ENCODE data around the gene ELMO1. TPM values are rescaled to one million over a fixed set of nuclear protein-coding genes. Genes with fewer than 3 reads are reported as not detected.

Gene ELMO1
- total RNA-seq, 1 donor from 2014 or later: 110 TPM

DNA sequence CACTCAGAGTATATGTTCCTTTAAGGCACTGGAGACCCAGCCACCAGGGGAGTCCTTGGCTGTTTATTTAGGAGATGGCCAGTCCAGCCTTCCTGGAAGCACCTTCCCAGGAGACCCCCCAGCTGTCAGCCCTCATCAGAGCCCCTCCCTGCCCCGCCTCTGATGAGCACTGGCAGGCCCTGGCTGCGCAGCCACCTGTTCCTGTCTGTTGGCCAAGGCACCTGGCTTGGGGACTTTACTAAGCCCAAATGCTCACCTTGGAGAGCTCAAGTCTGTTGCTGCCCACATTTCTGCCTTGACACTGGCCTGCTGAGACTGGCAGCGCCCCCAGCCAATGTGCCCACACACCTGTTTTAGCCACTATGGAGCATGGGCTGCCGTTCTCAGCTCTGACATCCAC is 124.7 kb downstream of the ELMO1 start:
- no peak for DNase-seq
- H3K4me1 Mint-ChIP-seq: peaks cover 19% of the 10 kb centered on the region
- no peaks in the 10 kb centered on the region for H3K9me3 Mint-ChIP-seq
- H3K36me3 Mint-ChIP-seq (ENCODE audit: low read depth): peaks cover 38% of the 10 kb centered on the region
- H3K27me3 Mint-ChIP-seq: no peaks in the 10 kb centered on the region
- intact Hi-C loops (cut with micrococcal nuclease): no loop called here
- no peak overlapping the region for H3K27ac Mint-ChIP-seq
- no peak overlapping the region for H3K4me3 Mint-ChIP-seq

GRCh38 chr7:37322831-37323230 is 125.8 kb downstream of the ELMO1 start:
- Mint-ChIP-seq H3K27me3 (no peaks in the 10 kb centered on the region), H3K4me1 (peaks cover 12% of the 10 kb centered on the region), H3K27ac (no peak overlapping the region), H3K4me3 (no peak overlapping the region), H3K9me3 (no peaks in the 10 kb centered on the region), H3K36me3 (ENCODE audit: low read depth) (peaks cover 27% of the 10 kb centered on the region)
- intact Hi-C loops (cut with micrococcal nuclease): no loop called here
- DNase-seq: no peak

DNA sequence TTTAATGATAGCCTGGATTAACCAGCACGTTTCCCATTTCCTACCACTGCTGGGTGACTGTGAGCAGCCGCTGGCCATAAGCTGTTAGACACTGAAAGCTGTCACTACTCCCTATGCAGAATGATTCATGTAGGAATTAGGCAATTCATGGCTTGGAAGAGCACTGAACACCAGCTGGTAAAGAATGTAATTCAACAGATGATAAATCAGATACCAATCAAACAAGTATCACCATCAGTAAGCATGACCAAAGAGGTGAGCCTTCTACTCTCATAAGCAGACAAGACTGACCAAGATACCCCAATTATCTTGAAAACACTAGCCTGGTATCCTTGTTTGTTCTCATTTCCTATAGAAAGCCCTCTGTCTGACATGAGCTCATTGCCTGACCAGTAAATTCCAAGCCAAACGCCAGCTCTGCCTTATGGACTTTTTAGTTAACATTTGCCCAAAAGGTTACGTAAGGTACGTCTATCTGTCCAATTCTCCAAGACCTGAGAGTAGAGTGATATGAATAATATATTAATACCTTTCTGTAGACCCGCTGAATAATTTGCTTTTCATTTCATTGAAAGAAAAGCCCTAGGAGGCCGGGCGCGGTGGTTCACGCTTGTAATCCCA is 127.7 kb downstream of the ELMO1 start:
- Mint-ChIP-seq H3K27me3 (no peaks in the 10 kb centered on the region), H3K27ac (no peak overlapping the region), H3K36me3 (ENCODE audit: low read depth) (peaks cover 28% of the 10 kb centered on the region), H3K4me1 (peaks cover 13% of the 10 kb centered on the region), H3K9me3 (peaks cover 4% of the 10 kb centered on the region), H3K4me3 (no peak overlapping the region)
- DNase-seq: no peak
- intact Hi-C loops (cut with micrococcal nuclease): no loop called here

DNA sequence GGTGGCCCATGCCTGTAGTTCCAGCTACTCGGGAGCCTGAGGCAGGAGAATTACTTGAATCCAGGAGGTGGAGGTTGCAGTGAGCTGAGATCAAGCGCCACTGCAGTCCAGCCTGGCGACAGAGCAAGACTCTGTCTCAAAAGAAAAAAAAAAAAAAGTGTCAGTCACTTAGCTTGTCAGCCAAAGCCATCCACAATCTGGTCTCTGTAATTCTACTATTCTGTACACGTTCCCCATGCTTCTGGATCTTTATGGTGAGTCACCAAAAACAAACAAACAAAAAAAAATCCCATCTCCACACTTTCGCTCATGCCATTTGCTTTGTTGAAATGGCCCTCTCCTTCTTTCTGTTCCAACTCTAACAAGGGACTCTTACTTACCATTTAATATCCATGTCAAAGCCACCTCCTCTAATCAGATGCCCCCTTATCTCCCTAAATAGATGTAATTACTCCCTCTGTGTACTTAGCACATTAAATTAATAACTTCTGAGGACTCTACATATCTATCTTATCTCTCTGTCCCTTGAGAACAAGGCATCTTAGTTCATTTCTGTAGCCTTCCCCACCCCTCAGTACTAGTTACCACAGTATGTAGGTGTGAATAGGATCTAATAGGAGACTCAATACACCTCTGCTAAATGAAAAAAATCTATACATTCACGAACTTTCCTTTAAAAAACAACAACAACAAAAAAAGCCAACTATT is 128.4 kb downstream of the ELMO1 start:
- intact Hi-C loops (cut with micrococcal nuclease): no loop called here
- H3K9me3 Mint-ChIP-seq: peaks cover 4% of the 10 kb centered on the region
- no peak overlapping the region for H3K4me3 Mint-ChIP-seq
- DNase-seq: no peak
- no peaks in the 10 kb centered on the region for H3K27me3 Mint-ChIP-seq
- peaks cover 27% of the 10 kb centered on the region for H3K36me3 Mint-ChIP-seq (ENCODE audit: low read depth)
- H3K27ac Mint-ChIP-seq: no peak overlapping the region
- H3K4me1 Mint-ChIP-seq: peaks cover 10% of the 10 kb centered on the region

DNA sequence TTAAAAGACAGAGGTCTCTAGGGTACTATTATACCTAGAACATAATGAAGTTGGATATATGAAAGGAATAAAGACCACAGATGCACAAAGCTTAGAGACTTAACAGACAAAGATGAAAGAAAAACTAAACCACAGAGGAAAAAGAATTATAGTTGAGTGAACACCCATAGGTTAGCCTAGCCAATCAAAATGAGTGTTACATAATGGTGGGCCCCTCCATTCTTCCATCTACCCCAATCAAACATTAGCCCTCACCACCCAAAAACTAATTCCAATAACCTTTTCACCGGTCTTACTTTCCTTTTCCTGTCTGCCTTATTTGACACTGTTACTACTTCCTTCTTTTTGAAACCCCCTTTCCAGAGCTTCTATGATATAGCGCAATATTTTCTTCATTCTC is 130.1 kb downstream of the ELMO1 start:
- no peak for DNase-seq
- Mint-ChIP-seq H3K36me3 (ENCODE audit: low read depth) (peaks cover 34% of the 10 kb centered on the region), H3K4me3 (no peak overlapping the region), H3K9me3 (peaks cover 4% of the 10 kb centered on the region), H3K27me3 (no peaks in the 10 kb centered on the region), H3K27ac (no peak overlapping the region), H3K4me1 (peaks cover 16% of the 10 kb centered on the region)
- intact Hi-C loops (cut with micrococcal nuclease): no loop called here

DNA sequence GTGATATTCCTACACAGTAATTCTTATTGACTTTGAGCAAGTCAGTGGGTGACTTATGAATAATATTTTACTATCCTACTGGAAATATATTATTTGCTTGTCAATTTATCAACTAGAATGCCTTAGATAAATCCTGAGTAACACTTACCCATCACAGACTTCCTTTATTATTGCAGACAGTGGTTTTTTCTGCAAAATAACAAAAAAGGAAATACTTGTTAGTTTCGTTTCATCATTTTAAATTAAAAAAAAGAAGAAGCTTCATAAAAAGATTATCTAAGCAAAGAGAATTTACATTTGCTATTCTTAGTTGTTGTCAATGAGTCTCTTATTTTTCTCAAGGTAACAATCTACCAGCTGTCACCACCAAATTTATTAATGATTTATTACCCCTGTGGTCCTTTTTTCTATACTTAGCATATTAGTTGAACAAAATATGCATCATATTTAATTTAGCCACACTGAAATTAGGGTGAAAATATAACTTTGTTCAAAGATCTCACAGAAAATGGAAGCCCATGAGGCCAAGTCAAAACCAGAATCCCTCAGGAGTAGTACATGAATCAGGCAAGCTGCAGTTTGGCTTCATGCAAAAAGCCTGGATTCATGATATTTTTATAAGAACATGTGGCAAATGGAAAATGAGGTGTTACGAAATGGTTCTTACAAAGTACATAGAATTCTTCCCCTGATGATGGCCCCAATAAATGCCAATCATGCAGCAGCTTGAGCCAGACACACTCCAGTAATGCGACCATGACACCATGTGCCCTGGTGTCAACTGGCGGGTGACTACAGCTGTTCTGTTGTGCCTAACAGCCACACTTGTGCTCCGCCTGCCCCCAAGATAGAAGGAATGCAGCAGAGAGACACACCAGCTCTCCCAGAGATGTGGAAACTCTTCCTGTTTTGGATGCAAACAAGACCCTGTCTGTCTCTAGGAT is 132.6 kb downstream of the ELMO1 start:
- H3K27ac Mint-ChIP-seq: peak overlapping the region; percentile 43
- DNase-seq: no peak
- intact Hi-C loops (cut with micrococcal nuclease): no loop called here
- no peaks in the 10 kb centered on the region for H3K27me3 Mint-ChIP-seq
- peaks cover 4% of the 10 kb centered on the region for H3K9me3 Mint-ChIP-seq
- peaks cover 34% of the 10 kb centered on the region for H3K4me1 Mint-ChIP-seq
- H3K36me3 Mint-ChIP-seq (ENCODE audit: low read depth): peaks cover 49% of the 10 kb centered on the region
- no peak overlapping the region for H3K4me3 Mint-ChIP-seq

GRCh38 chr7:37312608-37313007 is 136.1 kb downstream of the ELMO1 start:
- Mint-ChIP-seq H3K9me3 (peaks cover 17% of the 10 kb centered on the region), H3K36me3 (ENCODE audit: low read depth) (peaks cover 78% of the 10 kb centered on the region), H3K4me1 (peaks cover 54% of the 10 kb centered on the region), H3K27ac (peak overlapping the region; percentile 83), H3K27me3 (no peaks in the 10 kb centered on the region), H3K4me3 (no peak overlapping the region)
- intact Hi-C loops (cut with micrococcal nuclease): no loop called here
- DNase-seq: no peak

- Mint-ChIP-seq H3K9me3 (peaks cover 14% of the 10 kb centered on the region), H3K4me1 (peaks cover 48% of the 10 kb centered on the region), H3K27ac (peak overlapping the region; percentile 92), H3K27me3 (no peaks in the 10 kb centered on the region), H3K4me3 (peak overlapping the region; percentile 49), H3K36me3 (ENCODE audit: low read depth) (peaks cover 82% of the 10 kb centered on the region)
- no peak for DNase-seq
- intact Hi-C loops (cut with micrococcal nuclease): loop anchor here (1.0 kb wide), 2 partner anchors 30 to 42 kb away; no protein-coding TSS in a partner anchor
Observed at GRCh38 chr7:37311355-37311754, 137.3 kb downstream of the ELMO1 start.

DNA sequence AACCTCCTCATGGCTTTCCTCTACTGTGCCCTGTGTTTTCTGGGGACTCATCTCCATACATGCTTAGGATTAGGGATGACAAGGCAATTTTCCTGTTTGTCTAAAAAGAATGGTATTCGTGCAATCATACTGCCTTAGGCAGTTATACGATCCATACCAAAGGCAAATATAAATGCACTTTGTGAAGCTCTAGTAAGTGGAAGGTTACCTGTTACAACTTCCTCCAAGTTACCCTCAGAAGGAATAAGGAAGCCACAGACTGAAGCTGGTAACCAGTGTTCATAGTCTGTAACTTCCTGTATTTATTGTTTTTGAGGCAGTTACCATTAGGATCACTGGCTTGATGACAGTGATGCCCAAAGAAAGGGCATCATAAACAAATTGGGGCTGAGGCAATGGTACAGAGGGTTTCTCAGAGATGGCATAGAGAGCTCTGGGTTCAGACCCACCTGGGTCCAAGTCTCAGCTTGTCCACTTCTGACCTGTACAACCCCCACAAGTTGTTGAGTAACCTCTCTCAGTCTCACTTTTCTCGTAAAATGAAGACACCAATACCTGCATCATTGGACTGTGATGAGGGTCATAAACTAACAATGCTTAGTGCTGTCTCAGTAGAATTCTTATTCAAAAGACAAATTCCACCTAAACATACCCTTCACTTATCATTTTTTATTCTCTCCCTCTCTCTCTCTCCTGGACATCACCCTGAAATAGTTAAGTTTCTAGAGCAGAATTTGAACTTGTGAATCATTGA is 138.2 kb downstream of the ELMO1 start:
- H3K4me1 Mint-ChIP-seq: peaks cover 44% of the 10 kb centered on the region
- H3K9me3 Mint-ChIP-seq: peaks cover 13% of the 10 kb centered on the region
- H3K4me3 Mint-ChIP-seq: peak overlapping the region; percentile 64
- H3K27me3 Mint-ChIP-seq: no peaks in the 10 kb centered on the region
- DNase-seq: peak; percentile 71
- intact Hi-C loops (cut with micrococcal nuclease): loop anchor here (1.0 kb wide), 2 partner anchors 31 to 43 kb away; no protein-coding TSS in a partner anchor
- H3K36me3 Mint-ChIP-seq (ENCODE audit: low read depth): peaks cover 86% of the 10 kb centered on the region
- peak overlapping the region; percentile 92 for H3K27ac Mint-ChIP-seq

GRCh38 chr7:37309493-37309892 is 139.2 kb downstream of the ELMO1 start:
- H3K27me3 Mint-ChIP-seq: no peaks in the 10 kb centered on the region
- H3K4me1 Mint-ChIP-seq: peaks cover 43% of the 10 kb centered on the region
- H3K27ac Mint-ChIP-seq: peak overlapping the region; percentile 26
- no peak for DNase-seq
- intact Hi-C loops (cut with micrococcal nuclease): no loop called here
- H3K36me3 Mint-ChIP-seq (ENCODE audit: low read depth): peaks cover 86% of the 10 kb centered on the region
- H3K9me3 Mint-ChIP-seq: peaks cover 13% of the 10 kb centered on the region
- H3K4me3 Mint-ChIP-seq: no peak overlapping the region

DNA sequence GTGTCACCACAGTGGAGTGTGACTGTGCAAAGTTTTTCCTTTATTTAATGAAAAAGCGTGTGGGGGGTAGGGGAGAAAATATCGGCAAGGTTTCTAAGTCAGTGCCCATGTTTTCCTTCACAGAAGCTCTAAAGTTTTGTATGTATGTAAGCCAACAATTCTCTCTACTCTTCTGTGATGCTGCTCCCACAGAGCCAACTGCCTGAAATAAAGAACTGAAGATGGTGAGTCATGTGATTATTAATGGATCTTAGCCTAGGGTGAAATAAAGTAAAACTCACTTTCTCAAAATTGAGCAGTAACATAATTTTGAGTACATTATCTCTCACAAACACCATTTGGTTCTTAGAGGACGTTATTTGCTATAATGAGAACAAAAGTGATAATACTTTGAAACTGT is 143.7 kb downstream of the ELMO1 start:
- H3K27me3 Mint-ChIP-seq: no peaks in the 10 kb centered on the region
- intact Hi-C loops (cut with micrococcal nuclease): no loop called here
- peaks cover 17% of the 10 kb centered on the region for H3K9me3 Mint-ChIP-seq
- H3K4me3 Mint-ChIP-seq: no peak overlapping the region
- H3K27ac Mint-ChIP-seq: no peak overlapping the region
- peaks cover 84% of the 10 kb centered on the region for H3K36me3 Mint-ChIP-seq (ENCODE audit: low read depth)
- DNase-seq: no peak
- peaks cover 13% of the 10 kb centered on the region for H3K4me1 Mint-ChIP-seq

GRCh38 chr7:37297546-37297945 is 151.1 kb downstream of the ELMO1 start:
- Mint-ChIP-seq H3K27me3 (no peaks in the 10 kb centered on the region), H3K36me3 (ENCODE audit: low read depth) (peaks cover 31% of the 10 kb centered on the region), H3K4me1 (peaks cover 2% of the 10 kb centered on the region), H3K9me3 (peaks cover 4% of the 10 kb centered on the region), H3K27ac (no peak overlapping the region), H3K4me3 (no peak overlapping the region)
- intact Hi-C loops (cut with micrococcal nuclease): no loop called here
- DNase-seq: no peak

- peak overlapping the region; percentile 59 for H3K27ac Mint-ChIP-seq
- H3K27me3 Mint-ChIP-seq: no peaks in the 10 kb centered on the region
- DNase-seq: no peak
- no peak overlapping the region for H3K4me3 Mint-ChIP-seq
- H3K9me3 Mint-ChIP-seq: no peaks in the 10 kb centered on the region
- H3K4me1 Mint-ChIP-seq: peaks cover 4% of the 10 kb centered on the region
- H3K36me3 Mint-ChIP-seq (ENCODE audit: low read depth): peaks cover 20% of the 10 kb centered on the region
- intact Hi-C loops (cut with micrococcal nuclease): no loop called here
Observed at GRCh38 chr7:37295401-37295800, 153.3 kb downstream of the ELMO1 start.

Data from activated CD4-positive, alpha-beta T cell treated with anti-CD3 and anti-CD28 coated beads, Interleukin-2, amount 10 ng/mL, durations not matched to agents 24 days and 14 days (primary cell).